NCI-H2171 treated with DMSO at 0.1 percent for 48 hours (cell line): ENCODE results near the gene FAM13A.
"Not testable (repeated sequence)": the region's sequence is repeated elsewhere in the genome, so short reads cannot be mapped to it uniquely, and the experiment has no call there.

ENCODE experiments used
- DNase-seq: peaks from one replicate; lab custom pipeline; 2025; lab: John Stamatoyannopoulos, UW

Gene FAM13A

DNA sequence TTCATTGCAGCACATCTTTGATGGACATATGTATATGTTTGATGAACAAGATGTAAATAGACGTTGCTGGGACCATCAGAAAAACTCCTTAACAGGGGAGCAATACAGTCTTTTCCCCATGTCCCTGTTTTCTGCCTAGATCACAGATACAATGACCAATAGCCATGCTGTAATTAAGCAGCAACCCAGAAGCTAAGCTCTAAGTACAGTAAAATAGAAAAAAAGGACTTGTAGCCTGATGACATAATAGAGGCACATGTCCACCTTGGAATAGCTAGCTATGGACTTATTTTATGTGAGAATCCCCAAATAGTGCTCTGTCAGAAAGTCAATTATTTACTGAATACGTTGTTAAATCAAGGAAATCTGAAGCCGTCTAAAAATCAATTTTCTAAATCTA lies 14.9 kb downstream of the FAM13A start:
- DNase-seq: no peak

DNA sequence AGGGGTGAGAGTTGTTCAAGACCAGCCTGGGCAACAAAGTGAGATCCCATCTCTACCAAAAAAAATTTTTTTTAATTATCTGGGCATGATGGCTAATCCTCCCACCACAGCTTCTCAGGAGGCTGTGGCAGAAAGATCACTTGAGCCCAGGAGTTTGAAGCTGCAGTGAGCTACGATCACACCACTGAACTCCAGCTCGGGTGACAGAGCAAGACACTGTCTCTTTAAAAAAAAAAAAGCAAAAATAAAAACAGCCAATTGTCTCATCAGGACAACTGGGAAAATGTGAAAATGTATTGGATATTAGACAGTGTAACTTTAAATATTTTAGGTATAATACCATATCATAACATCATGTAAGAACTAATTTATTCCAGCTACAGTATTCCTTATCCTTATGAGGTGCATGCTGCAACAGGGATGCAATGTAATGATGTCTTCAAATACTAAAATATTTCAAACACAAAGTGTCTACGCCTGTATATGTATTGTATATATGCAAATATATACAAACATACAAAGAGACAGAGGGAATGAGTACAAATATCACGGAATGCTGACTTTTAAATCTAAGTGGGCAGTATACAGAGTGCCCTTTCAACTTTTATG lies 17.2 kb downstream of the FAM13A start:
- no peak for DNase-seq

DNA sequence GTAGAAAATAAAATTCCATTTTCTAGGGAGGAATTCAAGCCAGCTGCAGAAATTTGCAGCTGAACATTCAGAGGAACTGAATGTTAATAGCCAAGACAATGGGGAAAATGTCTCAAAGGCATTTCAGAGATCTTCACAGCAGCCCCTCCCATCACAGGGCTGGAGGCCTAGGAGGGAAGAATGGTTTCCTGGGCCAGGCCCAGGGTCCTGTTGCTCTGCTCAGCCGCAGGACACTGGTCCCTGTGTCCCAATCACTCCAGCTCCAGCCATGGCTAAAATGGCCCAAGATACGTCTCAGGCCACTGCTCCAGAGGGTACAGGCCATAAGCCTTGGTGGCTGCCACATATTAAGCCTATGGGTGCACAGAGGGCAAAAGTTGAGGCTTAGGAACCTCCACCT lies 20.4 kb downstream of the FAM13A start:
- no peak for DNase-seq

DNA sequence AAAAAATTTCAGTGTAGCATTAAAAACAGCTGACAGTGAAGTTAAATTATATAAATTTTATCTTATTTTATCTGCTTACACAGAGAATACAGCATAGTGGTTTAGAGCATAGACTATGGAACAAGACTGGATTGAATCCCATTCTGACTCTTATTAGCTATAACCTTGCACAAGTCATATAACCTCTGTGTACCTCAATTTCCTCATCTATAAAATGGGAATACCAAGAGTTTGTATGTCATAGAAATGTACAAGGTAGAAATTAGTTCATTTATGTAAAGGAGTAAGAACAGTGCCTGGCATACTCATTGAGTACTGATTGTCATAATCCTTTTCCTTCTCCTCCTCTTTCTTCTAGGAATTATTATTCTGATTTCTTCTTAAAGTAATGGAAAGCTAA lies 25.7 kb downstream of the FAM13A start:
- DNase-seq: no peak

DNA sequence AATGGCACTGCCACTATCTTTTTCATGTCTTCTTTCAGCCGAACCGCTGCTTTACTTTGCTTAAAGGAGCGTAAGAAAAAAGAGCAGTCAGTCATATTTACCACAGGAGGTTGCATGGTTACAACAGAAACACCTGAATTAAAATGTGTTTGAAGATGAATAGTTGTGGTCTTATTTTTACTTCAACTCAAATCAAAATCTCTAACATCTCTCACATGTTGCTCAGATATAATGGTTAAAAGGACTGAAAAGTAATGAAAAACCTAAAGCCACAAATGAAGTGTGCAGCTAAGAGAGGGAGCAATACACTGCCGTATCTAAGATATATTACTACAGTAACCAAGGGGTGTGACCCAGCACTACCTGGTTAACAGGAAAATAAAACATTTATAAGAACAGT lies 27.4 kb downstream of the FAM13A start:
- no peak for DNase-seq

DNA sequence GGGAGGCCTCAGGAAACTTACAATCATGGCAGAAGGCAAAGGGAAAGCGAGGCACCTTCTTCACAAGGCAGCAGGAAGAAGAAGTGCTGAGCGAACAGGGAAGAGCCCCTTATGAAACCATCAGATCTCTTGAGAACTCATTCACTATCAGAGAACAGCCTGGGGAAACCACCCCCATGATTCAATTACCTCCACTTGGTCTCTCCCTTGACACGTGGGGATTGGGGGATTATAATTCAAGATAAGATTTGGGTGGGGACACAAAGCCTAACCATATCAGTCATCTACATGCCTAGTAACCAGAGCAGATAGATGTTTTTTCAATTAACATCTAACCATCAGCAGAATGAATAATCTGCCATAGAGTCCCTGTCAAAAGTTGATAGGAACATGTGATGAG lies 30.4 kb downstream of the FAM13A start:
- no peak for DNase-seq

DNA sequence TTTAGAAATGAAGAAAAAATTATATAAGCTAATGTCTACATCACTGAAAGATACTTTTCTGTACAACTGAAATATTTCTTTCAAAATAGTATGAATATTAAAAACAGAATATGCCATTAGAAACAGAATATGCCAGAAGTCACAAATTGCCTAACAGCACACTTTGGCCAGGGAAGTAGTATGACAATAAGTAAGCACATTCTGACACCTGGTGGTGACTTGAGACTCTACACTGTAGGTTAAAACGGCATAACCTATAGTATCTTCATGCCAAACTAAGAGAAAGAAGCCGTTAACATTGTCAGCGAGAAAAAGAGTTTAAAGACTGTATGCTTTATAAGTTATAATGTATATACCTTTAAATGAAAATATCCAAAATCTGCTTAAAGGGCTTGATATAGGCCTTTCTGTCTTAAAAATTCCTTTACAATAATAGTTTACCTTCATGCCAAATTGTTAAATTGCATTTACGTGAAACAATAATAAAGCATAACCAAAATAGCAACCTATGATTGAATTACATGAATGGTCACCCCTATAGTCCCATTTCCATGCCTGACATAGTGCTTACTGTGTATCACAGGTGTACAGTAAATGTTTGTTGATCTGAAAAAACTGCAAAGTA lies 32.8 kb downstream of the FAM13A start:
- DNase-seq: peak; percentile 58

DNA sequence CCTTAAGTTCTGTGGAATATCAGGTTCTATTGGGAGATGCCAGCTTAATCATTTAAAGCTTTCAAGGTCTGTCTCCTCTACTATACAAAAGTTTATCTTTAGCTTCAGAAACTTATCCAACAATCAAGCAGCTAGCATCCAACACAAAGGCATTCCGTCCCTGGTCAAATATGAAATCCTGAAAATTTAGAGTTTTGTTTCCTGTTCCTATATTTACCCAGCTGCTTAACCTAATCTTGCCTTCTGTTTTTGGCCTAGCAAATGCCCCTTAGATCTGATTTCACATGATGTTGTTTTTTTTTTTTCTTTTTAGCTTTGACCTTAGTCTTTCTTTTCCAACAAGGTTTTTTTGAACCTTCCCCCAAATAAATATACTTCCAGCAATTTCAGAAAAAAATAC lies 33.8 kb downstream of the FAM13A start:
- no peak for DNase-seq

DNA sequence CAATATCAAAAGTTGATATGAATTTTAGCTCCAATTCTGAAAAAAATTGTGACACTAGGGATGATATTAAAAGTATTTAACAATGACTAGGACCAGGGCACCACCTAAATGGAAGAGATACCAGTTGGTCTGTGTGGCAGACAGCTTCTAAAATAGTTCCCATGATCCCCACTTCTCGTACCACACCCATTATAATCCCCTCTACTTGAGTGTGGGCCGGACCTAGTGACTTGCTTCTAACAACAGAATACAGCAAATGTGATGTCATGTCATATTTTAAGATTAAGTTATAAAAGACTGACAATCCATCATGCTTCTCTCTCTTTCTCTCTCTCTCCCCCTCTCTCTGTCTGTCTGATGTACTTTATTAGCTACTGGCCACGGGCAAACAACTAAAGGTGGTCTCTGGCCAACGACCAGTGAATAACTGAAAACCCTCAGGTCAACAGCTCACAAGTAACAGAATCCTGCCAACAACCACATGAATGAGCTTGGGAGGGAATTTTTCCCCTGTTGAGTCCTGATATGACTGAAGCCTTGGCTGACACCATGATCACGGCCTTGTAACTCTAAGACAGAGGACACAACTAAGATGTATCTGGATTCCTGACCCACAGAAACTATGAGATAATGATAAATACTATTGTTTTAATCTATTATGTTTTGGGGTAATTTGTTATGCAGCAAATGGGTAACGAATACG lies 34.4 kb downstream of the FAM13A start:
- no peak for DNase-seq

DNA sequence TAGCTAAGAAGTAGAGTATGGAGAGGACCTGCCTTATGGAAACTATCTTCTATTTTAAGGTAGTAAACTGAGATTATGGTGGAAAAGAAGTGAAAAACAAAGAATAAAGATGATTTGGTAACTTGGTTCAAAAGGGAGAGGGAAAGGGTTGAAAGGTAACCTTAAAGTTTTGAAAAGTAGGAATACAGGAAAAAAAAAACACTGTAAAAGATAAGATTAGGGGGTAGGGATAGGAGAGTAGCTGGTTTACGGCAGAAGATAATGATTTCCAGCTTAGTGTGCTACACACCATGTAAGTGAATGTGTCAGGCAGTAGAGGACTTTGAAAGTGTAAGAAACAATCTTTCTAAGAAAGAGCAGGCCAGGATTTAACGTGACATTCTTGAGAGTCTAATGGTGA lies 35.3 kb downstream of the FAM13A start:
- no peak for DNase-seq

DNA sequence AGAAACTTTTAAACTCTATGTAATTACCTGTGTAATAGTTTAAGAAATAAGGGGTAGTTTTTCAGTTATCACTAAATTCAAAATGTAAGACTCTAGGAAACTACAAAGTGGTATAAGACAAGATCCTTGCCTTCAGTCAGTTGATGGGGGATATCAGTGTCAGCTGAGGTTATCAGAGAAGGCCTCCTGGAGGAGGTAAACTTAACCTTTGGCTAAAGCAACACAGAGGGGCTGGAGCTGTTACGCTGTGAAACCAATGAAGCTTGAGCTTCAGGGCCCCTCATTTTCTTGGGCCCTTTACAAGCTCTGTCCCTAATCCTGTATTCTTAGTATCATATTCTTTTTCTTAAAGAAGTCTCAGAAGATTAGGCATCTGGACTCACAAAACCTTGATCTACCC lies 35.9 kb downstream of the FAM13A start:
- no peak for DNase-seq

DNA sequence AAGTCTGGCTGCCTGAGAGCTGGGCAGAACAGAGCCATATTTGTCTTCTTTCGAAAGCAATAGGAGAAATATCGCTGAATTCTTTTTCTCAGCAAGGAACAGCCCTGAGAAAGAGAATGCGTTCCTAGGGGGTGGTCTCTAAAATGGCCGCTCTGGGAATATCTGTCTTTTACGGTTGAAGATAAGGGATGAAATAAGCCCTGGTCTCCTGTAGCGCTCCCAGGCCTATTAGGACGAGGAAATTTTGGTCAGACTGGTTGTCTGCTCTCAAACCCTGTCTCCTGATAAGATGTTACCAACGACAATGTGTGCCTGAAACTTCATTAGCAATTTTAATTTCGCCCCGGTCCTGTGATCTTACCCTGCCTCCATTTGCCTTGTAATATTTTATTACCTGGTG lies 42.1 kb downstream of the FAM13A start:
- not testable (repeated sequence) for DNase-seq

DNA sequence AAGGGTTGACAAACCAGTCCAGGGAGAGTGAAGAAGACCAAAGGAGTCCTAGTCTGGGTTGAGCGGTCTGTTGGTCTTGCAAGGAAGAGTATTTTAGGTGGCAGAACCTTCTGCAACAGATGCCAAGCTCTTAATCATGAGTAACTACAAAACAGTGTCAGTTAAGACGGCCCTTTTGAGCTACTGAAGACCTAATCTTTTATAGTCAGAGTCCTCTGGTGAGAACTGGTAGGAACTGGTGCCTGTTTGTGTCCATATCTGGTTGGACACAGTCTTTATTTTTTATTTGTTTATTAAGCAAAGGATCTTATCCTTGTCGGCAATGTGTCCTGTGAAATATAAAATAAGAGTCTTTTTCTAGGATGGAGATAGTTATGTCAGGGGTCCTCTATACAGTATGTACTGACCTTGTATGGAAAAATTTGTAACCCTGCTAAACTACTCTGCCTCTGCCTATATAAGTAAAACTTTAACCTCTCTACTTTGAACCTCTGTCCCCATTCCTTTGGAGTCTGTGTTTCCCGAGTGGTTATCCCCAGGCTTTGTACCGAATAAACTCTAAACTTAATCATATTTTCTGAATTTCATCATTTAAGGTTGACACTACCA lies 47.1 kb downstream of the FAM13A start:
- DNase-seq: no peak

DNA sequence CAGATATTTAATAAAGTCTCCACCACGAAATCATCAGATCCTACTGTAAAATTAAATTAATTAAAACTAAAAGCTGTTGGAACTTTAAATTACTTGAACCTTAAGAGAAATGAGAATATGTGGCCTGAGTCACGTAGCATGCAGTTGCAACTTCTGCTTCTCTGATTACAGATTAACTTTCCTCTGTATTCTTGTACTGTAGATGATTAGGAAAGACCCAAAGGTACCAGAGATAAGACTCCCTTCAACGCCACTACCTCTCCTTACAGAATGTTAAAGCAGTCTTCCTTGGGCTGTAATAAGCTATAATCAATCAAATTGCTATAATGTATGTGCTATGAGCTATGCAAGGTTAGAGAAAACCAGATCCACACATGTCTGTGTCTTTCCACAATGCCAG lies 47.9 kb downstream of the FAM13A start:
- no peak for DNase-seq

DNA sequence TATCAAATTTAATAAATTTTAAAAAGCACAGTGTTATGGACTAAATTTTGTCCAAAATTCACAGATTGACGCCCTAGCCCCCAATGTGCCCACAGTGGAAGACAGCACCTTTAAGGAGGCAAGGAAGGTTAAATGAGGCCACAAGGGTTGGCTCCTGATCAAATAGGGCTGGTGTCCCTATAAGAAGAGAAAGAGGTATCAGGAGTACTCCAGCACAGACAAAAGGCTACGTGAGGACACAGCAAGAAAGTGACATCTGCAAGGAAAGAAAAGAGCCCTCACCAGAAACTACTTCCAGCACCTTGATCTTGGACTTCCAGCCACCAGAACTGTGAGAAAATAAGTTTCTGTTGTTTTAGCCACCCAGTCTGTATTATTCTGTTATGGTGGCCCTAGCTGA lies 48.8 kb downstream of the FAM13A start:
- no peak for DNase-seq

DNA sequence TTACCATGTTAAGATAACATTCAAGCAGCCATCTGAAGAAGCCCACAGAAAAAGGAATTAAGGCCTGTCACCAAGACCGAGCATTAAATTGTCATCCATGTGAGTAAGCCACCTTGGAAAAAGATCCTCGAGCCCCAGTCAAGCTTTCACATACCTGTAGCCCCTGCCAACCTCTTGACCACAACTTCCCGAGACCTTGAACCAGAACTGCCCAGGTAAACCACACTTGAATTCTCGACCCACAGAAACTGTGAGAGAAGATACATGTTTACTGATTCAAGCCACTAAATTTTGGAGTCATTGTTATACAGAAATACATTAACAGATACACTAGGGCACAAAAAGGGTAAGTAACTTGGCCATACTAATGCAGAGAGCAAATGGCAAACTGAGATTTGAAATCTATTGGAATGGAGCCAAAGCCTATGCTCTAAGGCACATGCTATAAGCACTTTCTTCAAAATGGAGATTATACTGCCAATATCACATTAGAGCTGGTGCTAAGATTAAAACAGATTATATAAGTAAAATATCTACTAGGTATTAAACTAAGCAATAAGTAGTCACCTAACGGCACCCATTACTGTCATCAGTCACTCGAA lies 49.5 kb downstream of the FAM13A start:
- DNase-seq: no peak

DNA sequence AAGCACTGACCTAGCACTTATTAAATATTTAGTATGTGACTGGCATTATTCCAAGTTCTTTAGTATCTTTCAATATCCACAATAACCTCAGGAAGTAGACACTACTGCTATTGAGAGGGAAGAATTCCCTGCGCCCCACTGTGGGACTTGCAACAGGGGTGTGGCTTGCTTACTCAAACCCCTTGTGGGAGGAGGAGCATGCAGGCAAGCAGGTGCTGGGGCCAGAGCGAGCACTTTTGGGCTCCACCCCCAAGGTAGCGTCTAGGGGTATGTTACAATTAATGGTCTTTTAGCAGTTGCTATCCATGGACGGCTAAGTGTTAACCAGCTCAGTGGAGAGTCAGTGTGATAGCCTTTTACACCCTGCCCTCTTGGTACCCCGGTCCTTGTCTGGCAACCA lies 50.7 kb downstream of the FAM13A start:
- DNase-seq: no peak

DNA sequence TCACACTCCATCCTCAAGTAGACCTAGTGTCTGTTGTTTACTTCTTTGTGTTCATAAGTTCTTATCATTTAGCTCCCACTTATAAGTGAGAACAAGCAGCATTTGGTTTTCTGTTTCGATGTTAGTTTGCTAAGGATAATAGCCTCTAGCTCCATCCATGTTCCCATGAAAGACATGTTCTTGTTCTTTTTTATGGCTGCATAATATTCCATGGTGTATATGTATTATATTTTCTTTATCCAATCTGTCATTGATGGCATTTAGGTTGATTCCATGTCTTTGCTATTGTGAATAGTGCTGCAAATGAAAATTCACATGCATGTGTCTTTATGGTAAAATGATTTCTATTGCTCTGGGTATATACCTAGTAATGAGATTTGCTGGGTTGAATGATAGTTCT lies 51.9 kb downstream of the FAM13A start:
- DNase-seq: not testable (repeated sequence)

DNA sequence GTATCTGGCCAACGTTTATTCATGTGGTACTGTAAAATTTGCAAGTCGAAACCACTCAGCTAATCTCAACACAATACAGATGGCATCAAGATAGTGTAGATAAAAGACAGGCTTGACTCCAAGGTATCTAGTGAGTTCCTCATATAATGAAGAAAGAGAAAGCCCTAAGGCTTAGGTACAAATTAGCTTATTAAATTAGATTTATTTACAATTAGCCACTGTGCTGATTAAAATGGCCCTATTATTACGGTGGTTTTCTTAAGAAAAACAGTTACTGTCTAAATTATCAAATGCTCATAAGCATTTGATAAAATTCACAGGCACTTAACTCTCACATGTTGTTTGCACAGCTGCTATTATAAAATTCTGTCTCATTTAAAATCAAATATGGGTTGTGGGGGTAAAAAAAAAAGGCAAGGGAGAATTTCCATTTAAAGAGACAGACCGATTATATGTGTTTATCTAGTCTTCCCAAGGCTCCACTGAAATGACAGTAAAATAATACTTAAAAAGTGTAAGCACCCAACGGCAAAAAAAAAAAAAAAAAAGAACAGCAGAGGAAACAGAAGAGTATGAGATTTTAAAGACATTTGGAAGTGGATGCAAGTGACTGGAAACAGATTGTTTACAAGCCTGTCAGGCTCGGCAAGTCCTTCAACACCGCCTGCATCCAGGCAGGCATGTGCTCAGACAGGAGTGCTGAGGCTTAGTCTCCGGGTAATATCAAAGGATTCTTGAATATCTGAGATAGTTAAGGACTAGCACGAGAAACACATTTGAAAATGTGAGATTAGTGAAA lies 55.1 kb downstream of the FAM13A start:
- DNase-seq: peak; percentile 63

DNA sequence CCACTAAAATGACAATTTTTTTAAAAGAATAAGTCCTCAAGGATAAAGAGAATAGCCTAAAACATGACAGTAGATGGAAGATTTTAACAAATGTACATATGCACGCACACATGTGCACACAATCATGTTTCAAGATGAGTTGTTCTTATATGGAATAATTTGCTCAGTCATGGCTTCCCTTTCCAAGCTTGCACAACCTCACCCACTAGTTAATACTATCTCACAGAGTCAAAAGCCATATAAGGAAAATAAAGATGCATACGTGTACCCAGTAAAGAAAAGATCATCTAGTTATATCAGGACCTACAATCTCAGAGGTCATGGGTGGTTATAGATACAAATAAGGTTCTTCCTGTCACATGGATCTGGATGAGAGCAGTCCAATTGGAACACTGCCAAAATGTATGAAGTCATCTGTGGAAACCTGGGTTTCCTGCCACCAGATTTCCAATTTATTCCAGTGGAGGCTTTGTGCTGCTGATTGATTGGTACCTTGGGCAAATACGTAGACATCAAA lies 56.1 kb downstream of the FAM13A start:
- peak; percentile 30 for DNase-seq

DNA sequence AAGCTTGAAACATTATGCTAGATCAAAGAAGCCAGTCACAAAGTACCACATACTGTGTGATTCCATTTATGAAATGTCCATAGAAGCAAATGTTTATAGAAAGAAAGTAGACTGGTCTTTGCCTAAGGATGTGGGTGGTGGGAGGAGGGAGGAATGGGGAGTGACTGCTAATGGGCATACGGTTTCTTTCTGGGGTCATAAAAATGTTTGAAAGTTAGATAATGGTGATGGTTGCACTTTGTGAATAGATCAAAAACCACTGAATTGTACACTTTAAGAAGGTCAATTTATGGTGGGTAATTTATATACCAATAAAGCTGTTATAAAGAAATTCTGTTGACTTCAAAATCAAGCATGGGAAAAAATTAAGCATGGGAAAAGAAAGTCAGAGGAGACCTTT lies 56.6 kb downstream of the FAM13A start:
- DNase-seq: no peak
